ENCODE results near the gene MTCL3.

MTCL3 gene

DNA sequence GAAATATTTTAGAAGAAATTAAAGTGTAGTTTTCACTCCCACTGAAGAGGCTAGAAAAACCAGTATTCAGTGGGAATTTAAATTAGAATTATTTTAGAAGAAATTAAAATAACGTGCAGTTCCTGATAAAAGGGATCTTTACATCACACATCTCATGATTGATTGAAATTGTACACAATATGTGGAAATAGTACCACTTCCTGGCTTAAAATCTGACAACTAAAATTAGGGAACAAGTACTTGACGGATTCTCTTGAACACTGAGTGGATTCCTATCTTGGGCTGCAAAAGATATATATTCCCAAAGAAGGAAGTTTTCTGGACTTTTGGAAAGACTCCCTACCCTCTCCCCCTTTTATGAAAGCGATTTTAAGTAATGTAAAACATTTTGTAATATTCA is 14.6 kb upstream of the MTCL3 start:
- Histone ChIP-seq H3K9ac (no peak overlapping the region), H3K4me3 (IDR thresholded peaks at IDR 0.05; ENCODE audit: insufficient read depth, low read depth, low read length) (no peak overlapping the region), H3K4me2 (no peak overlapping the region), H2AFZ (ENCODE audit: low read depth) (no peak overlapping the region), H3K27ac (no peak overlapping the region), H3K4me1 (ENCODE audit: low read depth, poor library complexity, severe bottlenecking) (no peaks in the 10 kb centered on the region), H4K20me1 (ENCODE audit: insufficient read depth) (no peaks in the 10 kb centered on the region), H3K79me2 (ENCODE audit: insufficient read depth, low read depth) (no peaks in the 10 kb centered on the region), H3K36me3 (ENCODE audit: insufficient read depth) (no peaks in the 10 kb centered on the region), H3K27me3 (ENCODE audit: insufficient read depth, low read depth) (no peaks in the 10 kb centered on the region)
- TF ChIP-seq, protein P1, sequence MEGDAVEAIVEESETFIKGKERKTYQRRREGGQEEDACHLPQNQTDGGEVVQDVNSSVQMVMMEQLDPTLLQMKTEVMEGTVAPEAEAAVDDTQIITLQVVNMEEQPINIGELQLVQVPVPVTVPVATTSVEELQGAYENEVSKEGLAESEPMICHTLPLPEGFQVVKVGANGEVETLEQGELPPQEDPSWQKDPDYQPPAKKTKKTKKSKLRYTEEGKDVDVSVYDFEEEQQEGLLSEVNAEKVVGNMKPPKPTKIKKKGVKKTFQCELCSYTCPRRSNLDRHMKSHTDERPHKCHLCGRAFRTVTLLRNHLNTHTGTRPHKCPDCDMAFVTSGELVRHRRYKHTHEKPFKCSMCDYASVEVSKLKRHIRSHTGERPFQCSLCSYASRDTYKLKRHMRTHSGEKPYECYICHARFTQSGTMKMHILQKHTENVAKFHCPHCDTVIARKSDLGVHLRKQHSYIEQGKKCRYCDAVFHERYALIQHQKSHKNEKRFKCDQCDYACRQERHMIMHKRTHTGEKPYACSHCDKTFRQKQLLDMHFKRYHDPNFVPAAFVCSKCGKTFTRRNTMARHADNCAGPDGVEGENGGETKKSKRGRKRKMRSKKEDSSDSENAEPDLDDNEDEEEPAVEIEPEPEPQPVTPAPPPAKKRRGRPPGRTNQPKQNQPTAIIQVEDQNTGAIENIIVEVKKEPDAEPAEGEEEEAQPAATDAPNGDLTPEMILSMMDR (conservative IDR thresholded peaks at IDR 0.05; ENCODE audit: low read depth, low read length), result no peak

DNA sequence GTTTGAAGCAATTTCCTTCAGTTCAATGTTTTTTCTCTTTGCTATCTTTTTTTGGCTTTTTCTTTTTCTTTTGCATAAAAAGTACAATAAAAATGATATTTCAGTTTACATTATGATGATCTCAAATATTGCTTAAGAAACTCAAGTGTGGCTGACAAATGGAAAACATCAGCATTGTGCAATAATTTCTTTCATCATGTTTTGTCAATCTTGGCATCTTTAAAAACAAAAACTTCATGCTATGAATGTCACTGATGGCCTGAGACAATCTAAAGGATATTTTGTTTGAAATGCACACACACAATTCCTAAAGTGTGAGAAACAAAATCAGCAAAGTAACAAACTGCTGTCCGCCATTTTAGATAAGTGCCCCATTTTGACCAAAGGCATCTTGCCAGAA is 13.9 kb upstream of the MTCL3 start:
- TF ChIP-seq, protein P1 (conservative IDR thresholded peaks at IDR 0.05; ENCODE audit: low read depth, low read length), result no peak
- H2AFZ ChIP-seq (ENCODE audit: low read depth), result no peak overlapping the region
- H3K27me3 ChIP-seq (ENCODE audit: insufficient read depth, low read depth), result no peaks in the 10 kb centered on the region
- H3K4me1 ChIP-seq (ENCODE audit: low read depth, poor library complexity, severe bottlenecking), result no peaks in the 10 kb centered on the region
- no peak overlapping the region for H3K4me2 ChIP-seq
- no peak overlapping the region for H3K4me3 ChIP-seq (IDR thresholded peaks at IDR 0.05; ENCODE audit: insufficient read depth, low read depth, low read length)
- no peak overlapping the region for H3K27ac ChIP-seq
- H3K79me2 ChIP-seq (ENCODE audit: insufficient read depth, low read depth), result no peaks in the 10 kb centered on the region
- H3K9ac ChIP-seq, result no peak overlapping the region
- H4K20me1 ChIP-seq (ENCODE audit: insufficient read depth), result no peaks in the 10 kb centered on the region
- no peaks in the 10 kb centered on the region for H3K36me3 ChIP-seq (ENCODE audit: insufficient read depth)

DNA sequence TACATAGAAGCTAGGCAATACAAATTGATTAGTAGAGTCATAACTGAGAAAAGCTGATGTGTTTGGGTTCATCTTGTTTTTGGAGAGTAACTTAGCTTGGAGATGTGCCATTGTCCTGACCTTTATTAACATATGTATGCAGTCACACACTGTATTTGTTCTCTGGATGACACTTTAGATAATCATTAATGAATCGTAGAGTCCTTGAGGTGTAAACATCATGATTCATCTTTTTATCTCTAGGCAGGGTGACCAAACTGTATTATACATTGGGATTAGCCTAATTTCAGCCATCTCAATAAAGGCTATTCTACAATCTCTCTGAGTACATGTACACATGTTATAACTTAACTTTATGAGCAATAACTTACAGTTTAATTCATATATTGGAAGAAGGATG is 3.6 kb upstream of the MTCL3 start:
- no peaks in the 10 kb centered on the region for H4K20me1 ChIP-seq (ENCODE audit: insufficient read depth)
- H3K4me2 ChIP-seq, result no peak overlapping the region
- no peak overlapping the region for H3K9ac ChIP-seq
- H3K4me3 ChIP-seq (IDR thresholded peaks at IDR 0.05; ENCODE audit: insufficient read depth, low read depth, low read length), result no peak overlapping the region
- no peaks in the 10 kb centered on the region for H3K79me2 ChIP-seq (ENCODE audit: insufficient read depth, low read depth)
- TF ChIP-seq, protein P1 (conservative IDR thresholded peaks at IDR 0.05; ENCODE audit: low read depth, low read length), result no peak
- H3K27ac ChIP-seq, result no peak overlapping the region
- H3K36me3 ChIP-seq (ENCODE audit: insufficient read depth), result no peaks in the 10 kb centered on the region
- H2AFZ ChIP-seq (ENCODE audit: low read depth), result no peak overlapping the region
- H3K4me1 ChIP-seq (ENCODE audit: low read depth, poor library complexity, severe bottlenecking), result no peaks in the 10 kb centered on the region
- no peaks in the 10 kb centered on the region for H3K27me3 ChIP-seq (ENCODE audit: insufficient read depth, low read depth)

DNA sequence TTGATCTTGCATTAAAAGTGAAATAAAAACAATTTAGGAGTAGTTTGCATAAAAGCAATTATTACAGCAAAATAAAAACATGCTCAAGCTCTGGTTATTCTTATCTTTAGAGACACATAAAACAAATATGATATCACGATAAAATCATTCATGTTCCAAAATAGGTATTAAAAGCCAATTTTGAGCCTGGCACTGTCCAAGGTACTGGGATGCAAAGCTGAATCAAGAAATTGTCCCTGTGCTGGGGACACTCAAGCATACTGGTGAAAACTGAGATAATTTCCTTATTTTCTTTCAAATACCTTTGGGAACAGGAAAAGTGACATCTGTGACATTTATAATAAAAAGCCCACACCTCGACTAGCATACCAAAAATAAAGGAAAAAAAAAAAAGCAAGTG is 931 bp upstream of the MTCL3 start:
- Histone ChIP-seq H3K79me2 (ENCODE audit: insufficient read depth, low read depth) (no peaks in the 10 kb centered on the region), H3K27ac (no peak overlapping the region), H3K4me3 (IDR thresholded peaks at IDR 0.05; ENCODE audit: insufficient read depth, low read depth, low read length) (no peak overlapping the region), H4K20me1 (ENCODE audit: insufficient read depth) (no peaks in the 10 kb centered on the region), H3K36me3 (ENCODE audit: insufficient read depth) (no peaks in the 10 kb centered on the region), H3K9ac (no peak overlapping the region), H3K4me1 (ENCODE audit: low read depth, poor library complexity, severe bottlenecking) (peaks cover 5% of the 10 kb centered on the region), H2AFZ (ENCODE audit: low read depth) (no peak overlapping the region), H3K27me3 (ENCODE audit: insufficient read depth, low read depth) (no peaks in the 10 kb centered on the region), H3K4me2 (no peak overlapping the region)
- TF ChIP-seq, protein P1 (conservative IDR thresholded peaks at IDR 0.05; ENCODE audit: low read depth, low read length), result no peak

DNA sequence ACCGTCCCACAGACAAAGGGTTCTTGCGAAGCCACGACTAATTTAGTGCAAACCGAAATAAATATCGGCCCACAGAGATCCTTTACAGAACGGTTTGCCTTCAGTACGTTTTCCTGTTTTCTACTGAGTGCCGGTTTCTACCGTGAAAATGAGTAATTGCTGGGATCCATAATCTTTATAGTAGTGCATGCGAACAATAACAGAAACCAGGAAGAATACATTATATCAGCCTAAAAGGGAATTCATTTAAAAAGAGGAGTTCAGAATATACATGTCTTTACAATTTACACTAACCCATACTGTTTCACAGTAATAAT is 292 bp upstream of the MTCL3 start:
- Histone ChIP-seq H3K9ac (no peak overlapping the region), H4K20me1 (ENCODE audit: insufficient read depth) (no peaks in the 10 kb centered on the region), H3K4me2 (no peak overlapping the region), H3K27ac (no peak overlapping the region), H2AFZ (ENCODE audit: low read depth) (no peak overlapping the region), H3K4me1 (ENCODE audit: low read depth, poor library complexity, severe bottlenecking) (peaks cover 5% of the 10 kb centered on the region), H3K79me2 (ENCODE audit: insufficient read depth, low read depth) (no peaks in the 10 kb centered on the region), H3K27me3 (ENCODE audit: insufficient read depth, low read depth) (no peaks in the 10 kb centered on the region), H3K4me3 (IDR thresholded peaks at IDR 0.05; ENCODE audit: insufficient read depth, low read depth, low read length) (no peak overlapping the region), H3K36me3 (ENCODE audit: insufficient read depth) (no peaks in the 10 kb centered on the region)
- TF ChIP-seq, protein P1 (conservative IDR thresholded peaks at IDR 0.05; ENCODE audit: low read depth, low read length), result no peak

Measured in KMS-11 (cell line).